Stimulated activated CD4-positive, alpha-beta T cell treated with anti-CD3 and anti-CD28 coated beads, TNF-alpha, amount 100 ng/mL, for 24 hours (primary cell): ENCODE results near the gene MYO16.
"Not testable (repeated sequence)": the region's sequence is repeated elsewhere in the genome, so short reads cannot be mapped to it uniquely, and the experiment has no call there.

Experiments used
- DNase-seq, 3 experiments: peaks; one replicate each; pipeline ENCODE4 v3.0.0-alpha.2; 2020; ENCODE audit warnings: low read depth in 3 of 3

Gene MYO16

GRCh38 chr13:108895220-108895704 is 265.9 kb downstream of the MYO16 start:
- DNase-seq = no peak

GRCh38 chr13:108897955-108898354 is 268.5 kb downstream of the MYO16 start:
- DNase-seq = peak in 1 of 3 experiments; percentile 9

- DNase-seq = no peak
Observed at GRCh38 chr13:108902405-108903155, 273.2 kb downstream of the MYO16 start.

- no peak for DNase-seq
Observed at GRCh38 chr13:108903613-108904012, 274.2 kb downstream of the MYO16 start.

GRCh38 chr13:108911807-108912206 is 282.4 kb downstream of the MYO16 start:
- no peak for DNase-seq

- DNase-seq = not testable (repeated sequence)
Observed at GRCh38 chr13:108913731-108914130, 284.3 kb downstream of the MYO16 start.

- no peak for DNase-seq
Observed at GRCh38 chr13:108915095-108915633, 285.8 kb downstream of the MYO16 start.

GRCh38 chr13:108915634-108916512 is 286.5 kb downstream of the MYO16 start:
- peak; percentile 68 to 82 (median 72) for DNase-seq

GRCh38 chr13:108917581-108917980 is 288.2 kb downstream of the MYO16 start:
- no peak for DNase-seq

- no peak for DNase-seq
Observed at GRCh38 chr13:108919036-108919907, 289.9 kb downstream of the MYO16 start.

GRCh38 chr13:108920137-108920536 is 290.7 kb downstream of the MYO16 start:
- DNase-seq = no peak

- no peak for DNase-seq
Observed at GRCh38 chr13:108921238-108921637, 291.8 kb downstream of the MYO16 start.

GRCh38 chr13:108922108-108922507 is 292.7 kb downstream of the MYO16 start:
- no peak for DNase-seq

GRCh38 chr13:108923386-108924047 is 294.1 kb downstream of the MYO16 start:
- no peak for DNase-seq

GRCh38 chr13:108924134-108924533 is 294.7 kb downstream of the MYO16 start:
- no peak for DNase-seq

- DNase-seq = no peak
Observed at GRCh38 chr13:108924541-108924940, 295.1 kb downstream of the MYO16 start.

- no peak for DNase-seq
Observed at GRCh38 chr13:108925070-108925469, 295.7 kb downstream of the MYO16 start.

GRCh38 chr13:108926862-108927261 is 297.5 kb downstream of the MYO16 start:
- DNase-seq = no peak

- no peak for DNase-seq
Observed at GRCh38 chr13:108927615-108928014, 298.2 kb downstream of the MYO16 start.

- no peak for DNase-seq
Observed at GRCh38 chr13:108929532-108930206, 300.3 kb downstream of the MYO16 start.
